ENCODE results near the gene ARHGEF28. TPM values are rescaled to one million over a fixed set of nuclear protein-coding genes. Genes with fewer than 3 reads are reported as not detected.

Gene ARHGEF28
- total and polyA plus RNA-seq, 2 of the 13 experiments (the other 11 are each of a cell fraction or from before 2014, with no cell fraction given), result 17.4 to 34.1 TPM

DNA sequence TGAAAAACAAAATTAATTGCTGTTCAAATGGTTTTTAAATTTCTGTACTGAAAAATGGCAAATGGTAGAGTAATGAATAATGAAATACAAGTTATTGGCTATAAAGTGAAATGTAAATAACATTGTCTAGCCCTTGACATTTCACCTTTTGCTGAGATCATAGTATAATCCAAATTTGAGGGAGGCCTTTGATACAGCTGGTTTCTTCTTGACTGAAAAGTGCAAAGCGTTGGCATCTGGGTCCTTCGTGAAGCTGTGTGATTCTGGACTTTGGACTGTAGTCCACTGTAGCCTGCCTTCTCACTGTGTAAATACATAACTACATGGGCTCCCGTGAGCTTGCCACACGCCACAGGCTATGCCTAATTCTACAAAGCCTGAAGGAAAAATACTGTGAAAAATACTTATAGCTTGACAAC is 52.3 kb downstream of the ARHGEF28 start (continued):
- TF ChIP-seq PPARG (CRISPR knock-in tag; conservative IDR thresholded peaks at IDR 0.05) (peak; percentile 47; the same call in 1 of the 2 replicates), HNRNPH1 (optimal IDR thresholded peaks at IDR 0.05; ENCODE audit: low read depth, low read length) (no peak), KLF15 (CRISPR knock-in tag; IDR thresholded peaks at IDR 0.05; ENCODE audit: borderline replicate concordance) (no peak), ZFX (CRISPR knock-in tag; IDR thresholded peaks at IDR 0.05; ENCODE audit: low read depth) (peak; percentile 24; the same call in 1 of the 2 replicates), KMT2B (CRISPR knock-in tag; IDR thresholded peaks at IDR 0.05) (peak; percentile 77; the same call in 1 of the 2 replicates), ZNF772 (CRISPR knock-in tag; IDR thresholded peaks at IDR 0.05) (peak; percentile 72; the same call in 1 of the 2 replicates), YEATS2 (CRISPR knock-in tag; IDR thresholded peaks at IDR 0.05; ENCODE audit: borderline replicate concordance) (peak; percentile 44; the same call in 1 of the 2 replicates), ARID4A (CRISPR knock-in tag; IDR thresholded peaks at IDR 0.05; ENCODE audit: borderline replicate concordance) (peak; percentile 52; the same call in 1 of the 2 replicates), TAF15 (IDR thresholded peaks at IDR 0.05; ENCODE audit: low read depth, low read length, poor library complexity, severe bottlenecking) (no peak), GFI1 (CRISPR knock-in tag; IDR thresholded peaks at IDR 0.05; ENCODE audit: borderline replicate concordance) (peak; percentile 67; the same call in 1 of the 2 replicates), HMG20A (CRISPR knock-in tag; IDR thresholded peaks at IDR 0.05; ENCODE audit: borderline replicate concordance) (peak; percentile 89), ZNF629 (CRISPR knock-in tag; conservative IDR thresholded peaks at IDR 0.05) (0 out of 2 replicates have a peak, but pooled peaks have one; percentile 9), DPF2 (CRISPR knock-in tag; IDR thresholded peaks at IDR 0.05; ENCODE audit: borderline replicate concordance, low read depth) (peak; percentile 68), MEIS1 (CRISPR knock-in tag; IDR thresholded peaks at IDR 0.05; ENCODE audit: borderline replicate concordance) (peak; percentile 25; the same call in 1 of the 2 replicates), ZNF251 (CRISPR knock-in tag; IDR thresholded peaks at IDR 0.05) (no peak), RFXANK (CRISPR knock-in tag; IDR thresholded peaks at IDR 0.05) (no peak), PHF8 (CRISPR knock-in tag; IDR thresholded peaks at IDR 0.05) (no peak), NFKB2 (CRISPR knock-in tag; IDR thresholded peaks at IDR 0.05; ENCODE audit: borderline replicate concordance) (no peak), ATF5 (CRISPR knock-in tag; IDR thresholded peaks at IDR 0.05; ENCODE audit: low read depth) (no peak), KDM1A (CRISPR knock-in tag; IDR thresholded peaks at IDR 0.05) (peak; percentile 12; the same call in 1 of the 2 replicates), RBFOX2 (IDR thresholded peaks at IDR 0.05; ENCODE audit: low read depth, low read length) (no peak)
- TF ChIP-seq, protein P1, sequence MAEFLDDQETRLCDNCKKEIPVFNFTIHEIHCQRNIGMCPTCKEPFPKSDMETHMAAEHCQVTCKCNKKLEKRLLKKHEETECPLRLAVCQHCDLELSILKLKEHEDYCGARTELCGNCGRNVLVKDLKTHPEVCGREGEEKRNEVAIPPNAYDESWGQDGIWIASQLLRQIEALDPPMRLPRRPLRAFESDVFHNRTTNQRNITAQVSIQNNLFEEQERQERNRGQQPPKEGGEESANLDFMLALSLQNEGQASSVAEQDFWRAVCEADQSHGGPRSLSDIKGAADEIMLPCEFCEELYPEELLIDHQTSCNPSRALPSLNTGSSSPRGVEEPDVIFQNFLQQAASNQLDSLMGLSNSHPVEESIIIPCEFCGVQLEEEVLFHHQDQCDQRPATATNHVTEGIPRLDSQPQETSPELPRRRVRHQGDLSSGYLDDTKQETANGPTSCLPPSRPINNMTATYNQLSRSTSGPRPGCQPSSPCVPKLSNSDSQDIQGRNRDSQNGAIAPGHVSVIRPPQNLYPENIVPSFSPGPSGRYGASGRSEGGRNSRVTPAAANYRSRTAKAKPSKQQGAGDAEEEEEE (CRISPR knock-in tag; IDR thresholded peaks at IDR 0.05; ENCODE audit: borderline replicate concordance), result no peak
- TF ChIP-seq, protein P2, sequence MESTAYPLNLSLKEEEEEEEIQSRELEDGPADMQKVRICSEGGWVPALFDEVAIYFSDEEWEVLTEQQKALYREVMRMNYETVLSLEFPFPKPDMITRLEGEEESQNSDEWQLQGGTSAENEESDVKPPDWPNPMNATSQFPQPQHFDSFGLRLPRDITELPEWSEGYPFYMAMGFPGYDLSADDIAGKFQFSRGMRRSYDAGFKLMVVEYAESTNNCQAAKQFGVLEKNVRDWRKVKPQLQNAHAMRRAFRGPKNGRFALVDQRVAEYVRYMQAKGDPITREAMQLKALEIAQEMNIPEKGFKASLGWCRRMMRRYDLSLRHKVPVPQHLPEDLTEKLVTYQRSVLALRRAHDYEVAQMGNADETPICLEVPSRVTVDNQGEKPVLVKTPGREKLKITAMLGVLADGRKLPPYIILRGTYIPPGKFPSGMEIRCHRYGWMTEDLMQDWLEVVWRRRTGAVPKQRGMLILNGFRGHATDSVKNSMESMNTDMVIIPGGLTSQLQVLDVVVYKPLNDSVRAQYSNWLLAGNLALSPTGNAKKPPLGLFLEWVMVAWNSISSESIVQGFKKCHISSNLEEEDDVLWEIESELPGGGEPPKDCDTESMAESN (CRISPR knock-in tag; conservative IDR thresholded peaks at IDR 0.05), result no peak; the same call in 1 of the 2 replicates
